Mucosa of rectum (tissue), 2 donors: ENCODE measurements around the gene BCL11A.

ENCODE experiments used
- H3K27ac ChIP-seq, 2 donors: one replicate each; pipeline ENCODE4 v1.7.0; 2013; ENCODE audit warnings: inconsistent platforms in 2 of 2, low read depth in 2 of 2, low read length in 2 of 2
- H3K27me3 ChIP-seq, 2 donors: one replicate each; pipeline ENCODE4 v1.7.0; 2013; ENCODE audit warnings: low read length in 2 of 2; ENCODE audit not compliant: control insufficient read depth in 2 of 2, insufficient read depth in 2 of 2
- H3K36me3 ChIP-seq, 2 donors: one replicate each; pipeline ENCODE4 v1.7.0; 2013; ENCODE audit warnings: low read length in 2 of 2; ENCODE audit not compliant: control insufficient read depth in 2 of 2, insufficient read depth in 2 of 2
- H3K4me1 ChIP-seq, 2 donors: one replicate each; pipeline ENCODE4 v1.7.0; 2013; ENCODE audit warnings: low read length in 2 of 2, mild to moderate bottlenecking in 1 of 2; ENCODE audit not compliant: control insufficient read depth in 2 of 2, insufficient read depth in 2 of 2
- H3K4me3 ChIP-seq, 2 donors: one replicate each; pipeline ENCODE4 v1.7.0; 2013; ENCODE audit warnings: low read length in 2 of 2
- H3K9ac ChIP-seq, 2 donors: one replicate each; pipeline ENCODE4 v1.7.0; 2013; ENCODE audit warnings: low read length in 2 of 2, low read depth in 1 of 2, mild to moderate bottlenecking in 1 of 2
- H3K9me3 ChIP-seq, 2 donors: one replicate each; pipeline ENCODE4 v1.7.0; 2013; ENCODE audit warnings: low read length in 2 of 2; ENCODE audit not compliant: control insufficient read depth in 2 of 2
- donor health status: healthy.
- donor health status: Normal muscosa, but diverticular disease.

Gene BCL11A

DNA sequence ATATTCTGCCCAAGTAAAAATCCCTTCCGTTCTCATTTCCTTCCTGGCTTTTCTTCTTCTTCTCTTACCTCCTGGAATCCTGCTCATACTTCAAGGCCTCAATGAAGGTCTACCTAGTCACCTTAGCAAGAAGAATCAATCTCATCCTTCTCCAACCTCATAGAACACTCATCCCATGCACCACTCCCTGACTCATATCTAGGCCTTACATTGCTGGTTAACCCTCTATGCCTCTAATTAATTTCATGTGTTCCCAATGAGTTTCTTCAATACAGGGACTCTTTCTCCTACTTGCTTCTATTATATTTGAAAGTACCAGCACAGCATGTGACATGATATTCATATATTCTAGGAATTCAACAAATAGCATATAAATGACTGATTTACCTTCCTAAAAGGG, 63.0 kb downstream of the BCL11A start:
- no peaks in the 10 kb centered on the region for H3K27me3 ChIP-seq

DNA sequence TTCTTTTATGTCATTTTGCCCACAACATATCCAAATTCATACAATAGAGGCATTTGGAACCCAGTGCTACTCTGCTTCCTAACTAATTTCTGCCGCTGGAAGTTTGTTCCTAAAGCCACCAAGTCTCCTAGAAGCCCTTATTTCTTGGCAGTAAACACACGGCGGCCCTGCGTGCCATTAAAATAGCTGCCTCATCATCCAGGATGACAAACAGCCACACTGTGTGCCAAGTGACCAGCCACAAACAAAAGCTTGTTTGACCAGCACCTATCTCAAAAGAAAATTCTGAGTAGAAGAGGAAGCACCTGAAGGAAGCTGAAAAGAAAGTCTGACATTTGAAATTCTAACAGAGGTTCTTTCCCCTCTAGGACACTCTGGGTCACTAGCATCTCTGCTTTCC, 64.2 kb downstream of the BCL11A start:
- Histone ChIP-seq H3K27ac (no peak overlapping the region), H3K4me3 (no peak overlapping the region), H3K9me3 (no peaks in the 10 kb centered on the region), H3K4me1 (peaks cover 0 to 10% of the 10 kb centered on the region in 2 donors), H3K27me3 (no peaks in the 10 kb centered on the region), H3K9ac (no peak overlapping the region), H3K36me3 (no peaks in the 10 kb centered on the region)

More for the DNA sequence above, 63.0 kb downstream of the BCL11A start:
- no peak overlapping the region for H3K4me3 ChIP-seq
- H3K4me1 ChIP-seq: peaks cover 7 to 13% of the 10 kb centered on the region in 2 donors
- H3K9me3 ChIP-seq: no peaks in the 10 kb centered on the region
- no peaks in the 10 kb centered on the region for H3K36me3 ChIP-seq
- no peak overlapping the region for H3K9ac ChIP-seq
- H3K27ac ChIP-seq: no peak overlapping the region

DNA sequence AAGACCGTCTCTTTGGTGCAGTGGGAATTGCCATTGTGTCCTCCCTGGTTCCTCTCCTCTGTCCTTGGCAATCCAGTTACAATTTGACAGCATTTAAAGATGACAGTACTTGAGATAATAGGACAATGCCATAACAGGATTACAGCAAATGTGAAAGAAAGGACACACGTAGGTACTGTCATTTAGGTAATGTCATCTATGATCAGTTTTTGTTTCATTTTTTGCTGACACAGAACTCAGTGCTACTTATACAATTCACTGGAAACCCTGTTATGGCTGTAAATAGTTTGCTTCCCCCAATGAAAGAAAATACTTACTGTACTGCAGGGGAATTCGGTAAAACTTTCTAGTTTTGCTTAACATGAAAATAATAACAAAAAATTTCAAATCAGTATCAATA, 65.2 kb downstream of the BCL11A start:
- Histone ChIP-seq H3K36me3 (no peaks in the 10 kb centered on the region), H3K4me1 (peaks cover 2 to 4% of the 10 kb centered on the region in 2 donors), H3K9me3 (no peaks in the 10 kb centered on the region), H3K27ac (no peak overlapping the region), H3K9ac (no peak overlapping the region), H3K27me3 (no peaks in the 10 kb centered on the region), H3K4me3 (no peak overlapping the region)

DNA sequence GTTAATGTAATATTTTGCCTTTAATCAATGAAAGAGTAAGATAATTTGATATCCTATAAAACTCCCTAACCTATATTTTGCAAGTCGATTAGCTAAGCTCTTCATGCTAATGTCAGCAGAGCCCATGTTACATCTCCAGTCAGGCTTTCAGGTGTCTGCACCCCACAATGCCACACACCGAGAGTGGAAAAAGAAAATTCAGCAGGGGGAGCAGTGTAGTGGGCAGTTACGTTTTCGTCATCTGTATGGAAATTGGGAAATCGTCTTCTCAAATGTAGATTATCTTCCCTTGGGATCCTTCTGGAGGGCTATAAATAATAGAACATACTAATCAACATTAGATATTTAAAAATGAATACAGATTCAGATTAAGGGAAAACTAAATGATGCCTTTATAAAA, 66.3 kb downstream of the BCL11A start:
- Histone ChIP-seq H3K27me3 (no peaks in the 10 kb centered on the region), H3K36me3 (no peaks in the 10 kb centered on the region), H3K4me3 (no peak overlapping the region), H3K9me3 (no peaks in the 10 kb centered on the region), H3K9ac (no peak overlapping the region), H3K27ac (no peak overlapping the region), H3K4me1 (peaks cover 6% of the 10 kb centered on the region in 2 donors)

DNA sequence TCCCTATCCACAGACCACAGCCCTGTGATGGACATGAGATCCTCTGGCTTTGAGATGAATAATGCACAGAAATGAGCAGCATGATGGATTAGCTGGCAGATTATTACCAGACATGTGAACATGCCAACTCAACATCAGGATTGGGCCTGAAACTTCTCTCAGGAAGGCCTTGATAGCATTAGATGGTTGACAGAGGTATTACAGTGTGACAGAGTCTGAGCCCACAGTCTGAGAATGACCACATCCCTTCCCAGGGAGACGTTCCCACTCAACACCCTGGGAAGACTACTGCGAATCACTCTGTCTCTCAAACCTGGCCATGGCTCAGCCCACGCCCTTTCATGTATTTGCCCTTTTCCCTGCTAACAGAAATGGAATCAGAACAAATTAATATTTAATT, 66.9 kb downstream of the BCL11A start:
- H3K9ac ChIP-seq: no peak overlapping the region
- peaks cover 11% of the 10 kb centered on the region in 2 donors for H3K4me1 ChIP-seq
- no peaks in the 10 kb centered on the region for H3K36me3 ChIP-seq
- no peaks in the 10 kb centered on the region for H3K27me3 ChIP-seq
- H3K4me3 ChIP-seq: no peak overlapping the region
- H3K27ac ChIP-seq: no peak overlapping the region
- no peaks in the 10 kb centered on the region for H3K9me3 ChIP-seq

DNA sequence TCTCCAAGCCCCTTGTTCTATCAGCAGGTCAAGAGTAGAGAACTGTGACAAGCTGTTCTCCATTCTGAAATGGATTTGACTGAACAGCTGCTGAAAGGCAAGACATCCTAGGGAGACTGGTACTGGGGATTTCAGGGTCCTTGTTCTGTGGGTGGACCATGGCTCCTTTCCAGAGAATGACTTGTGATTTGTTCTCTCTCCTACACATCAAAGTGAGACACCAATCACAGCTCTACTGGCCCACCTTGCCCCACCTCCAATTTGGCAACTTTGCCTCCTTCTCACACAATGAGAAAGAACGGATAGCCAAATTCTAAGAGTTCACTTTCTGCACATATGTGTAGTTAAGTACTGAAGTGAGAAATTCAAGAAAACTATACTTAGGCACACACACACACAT, 67.4 kb downstream of the BCL11A start:
- H3K27me3 ChIP-seq: no peaks in the 10 kb centered on the region
- no peaks in the 10 kb centered on the region for H3K9me3 ChIP-seq
- H3K4me3 ChIP-seq: no peak overlapping the region
- H3K9ac ChIP-seq: no peak overlapping the region
- peaks cover 15 to 16% of the 10 kb centered on the region in 2 donors for H3K4me1 ChIP-seq
- no peak overlapping the region for H3K27ac ChIP-seq
- H3K36me3 ChIP-seq: no peaks in the 10 kb centered on the region

DNA sequence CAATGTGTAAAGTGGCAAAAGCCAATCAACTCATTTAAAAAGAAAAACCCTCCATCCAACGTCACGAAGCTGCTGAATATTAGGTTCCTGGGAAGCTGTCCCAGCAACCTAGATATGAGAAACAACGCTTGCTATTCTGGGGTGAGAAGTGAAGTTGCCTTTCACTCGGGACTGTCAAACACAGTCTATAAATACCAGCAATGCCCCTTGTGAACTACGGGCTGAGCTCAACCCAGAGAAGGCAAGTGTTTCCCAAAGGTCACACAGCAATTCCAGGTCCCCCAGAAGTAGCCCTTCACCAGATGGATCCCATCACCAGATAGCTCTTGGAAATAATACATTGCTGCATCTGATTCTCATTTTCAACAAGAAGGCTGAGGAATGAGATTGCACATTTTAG, 67.9 kb downstream of the BCL11A start:
- no peak overlapping the region for H3K9ac ChIP-seq
- H3K27ac ChIP-seq: no peak overlapping the region
- H3K4me1 ChIP-seq: peaks cover 20 to 21% of the 10 kb centered on the region in 2 donors
- H3K4me3 ChIP-seq: no peak overlapping the region
- no peaks in the 10 kb centered on the region for H3K9me3 ChIP-seq
- no peaks in the 10 kb centered on the region for H3K36me3 ChIP-seq
- H3K27me3 ChIP-seq: no peaks in the 10 kb centered on the region

DNA sequence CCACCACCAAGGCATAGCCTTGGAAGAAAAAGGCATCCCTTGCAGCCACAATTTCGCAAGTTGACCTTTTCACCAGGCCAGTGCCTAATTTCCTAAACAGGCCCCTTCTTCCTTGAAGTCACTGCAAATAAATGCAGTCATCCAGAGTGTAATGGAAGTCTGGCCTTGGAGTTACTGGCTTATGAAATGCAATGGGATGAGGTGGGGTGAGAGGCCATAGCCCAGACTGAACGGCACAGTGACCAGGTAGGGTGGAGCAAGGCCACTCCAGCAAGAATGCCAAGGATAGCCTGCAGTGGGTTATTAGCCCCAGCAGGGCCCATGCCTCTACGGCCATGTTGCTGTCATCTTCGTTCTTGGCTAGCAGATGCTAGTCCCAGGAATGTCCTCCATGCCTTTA, 68.4 kb downstream of the BCL11A start:
- Histone ChIP-seq H3K4me1 (peaks cover 23 to 25% of the 10 kb centered on the region in 2 donors), H3K4me3 (no peak overlapping the region), H3K36me3 (no peaks in the 10 kb centered on the region), H3K27ac (no peak overlapping the region), H3K9me3 (no peaks in the 10 kb centered on the region), H3K27me3 (no peaks in the 10 kb centered on the region), H3K9ac (no peak overlapping the region)

DNA sequence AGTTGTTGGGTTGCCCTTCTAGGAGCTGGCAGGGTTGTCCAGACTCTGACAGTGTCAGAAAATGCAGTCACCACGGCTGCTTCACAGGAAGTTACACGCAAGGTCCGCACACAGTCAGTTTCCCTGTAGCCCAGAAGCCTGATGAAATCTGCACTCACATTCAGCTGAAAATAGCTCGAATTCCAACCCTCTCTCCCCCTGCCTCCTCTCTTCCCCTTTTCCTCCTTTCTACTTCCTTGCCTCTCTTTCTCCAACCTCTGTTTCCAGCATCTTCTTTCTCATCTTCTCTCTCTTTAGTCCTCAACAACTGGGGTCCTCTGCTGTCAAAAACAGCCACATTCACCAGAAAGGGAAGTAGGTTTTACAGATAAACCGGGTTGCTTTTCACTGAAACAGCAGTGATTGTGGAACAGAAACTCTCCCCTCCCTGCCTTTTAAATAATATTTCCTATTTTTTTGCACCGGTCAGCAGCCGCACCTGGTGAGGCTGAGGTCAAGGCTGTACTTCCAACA, 69.3 kb downstream of the BCL11A start:
- Histone ChIP-seq H3K4me1 (peaks cover 27 to 33% of the 10 kb centered on the region in 2 donors), H3K9ac (peak overlapping the region in 1 of 2 donors; percentile 11), H3K9me3 (no peaks in the 10 kb centered on the region), H3K27me3 (no peaks in the 10 kb centered on the region), H3K27ac (no peak overlapping the region), H3K36me3 (no peaks in the 10 kb centered on the region), H3K4me3 (peak overlapping the region in 1 of 2 donors; percentile 4)

DNA sequence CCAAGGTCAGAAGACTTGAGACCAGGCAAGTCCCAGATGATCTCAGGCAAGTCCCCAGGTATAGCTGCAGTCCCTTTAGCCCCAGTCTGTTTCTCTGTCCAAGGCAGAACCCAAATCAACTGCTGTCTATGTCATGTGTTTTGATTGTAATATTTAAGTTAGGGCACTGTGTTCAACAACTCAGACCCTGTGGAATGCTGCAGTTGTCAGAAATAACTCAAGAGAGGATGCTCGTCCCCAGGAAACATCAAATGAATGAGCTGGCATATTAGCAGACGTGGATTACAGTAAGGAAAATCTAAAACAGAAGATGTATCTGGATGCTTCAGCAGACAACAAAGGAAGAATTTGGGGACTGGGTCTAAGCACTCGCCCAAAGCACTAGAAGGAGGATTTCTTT, 70.1 kb downstream of the BCL11A start:
- H3K4me3 ChIP-seq: no peak overlapping the region
- H3K4me1 ChIP-seq: peaks cover 31 to 36% of the 10 kb centered on the region in 2 donors
- H3K9ac ChIP-seq: no peak overlapping the region
- H3K27ac ChIP-seq: no peak overlapping the region
- no peaks in the 10 kb centered on the region for H3K9me3 ChIP-seq
- H3K27me3 ChIP-seq: no peaks in the 10 kb centered on the region
- no peaks in the 10 kb centered on the region for H3K36me3 ChIP-seq

DNA sequence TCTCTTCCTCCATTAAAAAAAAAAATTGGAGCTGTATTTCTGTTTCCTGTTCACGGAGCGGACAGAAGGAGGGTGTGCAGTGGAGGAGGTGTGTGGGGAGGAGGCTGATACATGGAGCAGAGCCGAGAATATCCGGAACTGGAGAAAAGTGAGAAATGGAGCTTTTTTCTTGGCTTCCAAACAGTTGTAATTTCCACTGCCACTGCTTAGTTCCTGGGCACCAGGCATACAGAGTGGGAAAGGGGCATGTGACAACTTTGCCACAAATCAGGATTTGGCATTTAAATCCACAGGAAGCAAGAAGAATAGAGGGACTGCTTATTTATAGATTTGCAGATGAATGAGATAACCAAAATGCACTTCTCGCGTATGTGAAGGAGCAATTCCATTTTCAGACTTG, 71.2 kb downstream of the BCL11A start:
- H3K27ac ChIP-seq: peak overlapping the region in 1 of 2 donors; percentile 41

More for the DNA sequence above, 71.2 kb downstream of the BCL11A start:
- no peak overlapping the region for H3K4me3 ChIP-seq
- peak overlapping the region in 1 of 2 donors; percentile 8 for H3K9ac ChIP-seq
- H3K9me3 ChIP-seq: no peaks in the 10 kb centered on the region
- H3K36me3 ChIP-seq: no peaks in the 10 kb centered on the region
- H3K27me3 ChIP-seq: no peaks in the 10 kb centered on the region
- peaks cover 31 to 36% of the 10 kb centered on the region in 2 donors for H3K4me1 ChIP-seq
